GM18505 (cell line): ENCODE measurements around the gene MACC1.
A peak's percentile ranks its signal among the peaks of the same experiment; 100 is the strongest.

Experiments
- ATAC-seq: cut with Tn5 transposase; IDR thresholded peaks from one replicate; pipeline ENCODE4 v1.9.1; 2021; ENCODE audit not compliant: unreplicated experiment
- POLR2A ChIP-seq: IDR thresholded peaks from 4 replicates; pipeline ENCODE4 v1.6.1; 2011; ENCODE audit warnings: borderline replicate concordance; ENCODE audit not compliant: insufficient read depth, insufficient read length; ENCODE audit errors: extremely low read depth

MACC1 gene

DNA sequence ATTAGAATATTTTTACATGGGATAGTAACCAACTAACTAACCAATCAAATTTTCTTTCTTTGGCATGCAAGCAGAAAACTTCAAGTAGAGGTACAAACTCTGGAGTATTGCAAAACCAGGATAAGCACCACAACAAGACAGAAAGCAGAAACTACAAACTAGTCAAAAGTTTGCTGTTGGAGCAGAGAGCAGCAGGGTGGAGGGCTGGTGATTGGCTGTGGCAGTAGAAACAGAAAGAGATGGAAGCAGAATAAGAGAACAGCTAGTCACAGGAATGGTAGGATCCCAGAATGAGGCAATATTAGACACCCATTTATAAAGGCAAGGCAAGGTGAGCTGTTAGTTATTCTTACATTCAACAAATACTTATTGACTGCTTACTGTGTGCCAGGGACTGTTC is 6.8 kb upstream of the MACC1 start:
- no peak for ATAC-seq
- TF ChIP-seq POLR2A: no peak

DNA sequence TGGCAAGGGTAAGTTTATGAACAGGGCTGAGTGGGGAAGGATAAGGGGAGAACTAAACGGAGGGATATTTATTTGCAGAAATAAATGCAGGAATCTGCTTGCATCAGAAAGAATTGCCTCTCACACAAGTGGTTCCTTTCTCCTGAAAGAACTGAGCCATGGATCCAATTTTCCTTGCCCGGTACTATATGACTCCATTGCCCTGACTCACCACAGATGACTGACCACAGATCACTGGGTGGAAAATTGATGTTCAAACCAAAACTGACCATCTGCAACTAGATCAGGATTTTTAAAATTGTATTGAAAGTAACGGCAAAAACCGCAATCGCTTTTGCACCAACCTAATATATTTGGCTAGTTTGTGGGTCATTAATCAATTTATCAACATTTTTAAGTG is 6.2 kb upstream of the MACC1 start:
- TF ChIP-seq POLR2A: no peak
- no peak for ATAC-seq

DNA sequence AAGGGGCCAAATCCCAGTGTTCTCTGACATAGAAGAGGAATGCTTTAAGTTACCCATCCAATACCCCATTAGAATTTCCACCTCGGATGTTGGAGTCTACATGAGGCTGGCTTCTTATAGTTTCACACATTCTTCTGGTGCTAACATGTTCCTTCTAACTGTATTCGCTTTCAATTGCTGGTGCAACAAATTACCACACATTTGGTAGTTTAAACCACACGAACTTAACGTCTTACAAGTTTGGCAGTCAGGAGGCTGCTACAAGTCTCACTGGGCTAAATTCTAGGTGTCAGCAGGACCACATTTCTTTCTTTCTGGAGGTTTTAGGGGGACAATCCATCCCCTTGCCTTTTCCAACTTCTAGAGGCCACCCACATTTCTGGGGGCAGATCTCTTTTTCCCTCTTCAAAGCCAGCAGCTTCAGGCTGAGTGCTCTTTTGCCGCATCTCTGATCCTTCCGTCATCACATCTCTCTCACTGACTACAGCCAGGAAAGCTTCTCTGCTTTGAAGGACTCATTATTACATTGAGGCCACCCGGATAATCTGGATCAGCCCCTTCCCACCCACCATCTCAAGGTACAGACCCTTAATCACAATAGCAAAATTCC is 5.1 kb upstream of the MACC1 start:
- ATAC-seq: no peak
- no peak for TF ChIP-seq POLR2A

DNA sequence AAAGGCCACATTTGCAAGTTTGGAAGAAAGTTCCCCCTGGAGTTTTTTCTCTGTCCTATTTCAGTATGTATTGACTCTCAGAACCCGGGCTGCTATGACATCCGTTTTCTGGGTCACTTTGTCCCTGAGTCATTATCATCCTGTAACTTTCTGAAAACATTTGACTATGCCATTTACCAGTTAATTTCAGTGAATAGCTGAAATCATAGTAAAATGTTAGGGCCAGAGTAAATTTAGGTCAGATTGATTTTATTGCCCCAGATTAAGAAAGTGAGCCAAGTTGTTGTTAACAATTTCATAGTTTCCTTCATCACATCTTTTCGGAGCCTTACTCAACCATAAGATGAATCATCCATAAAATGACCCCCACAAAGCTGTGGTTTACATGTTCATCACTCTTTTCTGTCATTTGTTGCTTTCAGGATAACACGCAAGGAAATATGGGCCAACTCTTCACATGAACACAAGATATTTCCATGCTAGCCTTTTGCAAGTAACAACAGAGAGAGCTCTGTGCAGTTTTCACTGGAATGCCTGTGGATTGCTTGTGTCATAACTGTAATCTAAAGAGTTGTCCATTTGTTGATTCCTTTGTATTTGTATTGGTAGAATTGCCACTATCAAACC is 3.9 kb upstream of the MACC1 start:
- no peak for TF ChIP-seq POLR2A
- ATAC-seq: no peak

DNA sequence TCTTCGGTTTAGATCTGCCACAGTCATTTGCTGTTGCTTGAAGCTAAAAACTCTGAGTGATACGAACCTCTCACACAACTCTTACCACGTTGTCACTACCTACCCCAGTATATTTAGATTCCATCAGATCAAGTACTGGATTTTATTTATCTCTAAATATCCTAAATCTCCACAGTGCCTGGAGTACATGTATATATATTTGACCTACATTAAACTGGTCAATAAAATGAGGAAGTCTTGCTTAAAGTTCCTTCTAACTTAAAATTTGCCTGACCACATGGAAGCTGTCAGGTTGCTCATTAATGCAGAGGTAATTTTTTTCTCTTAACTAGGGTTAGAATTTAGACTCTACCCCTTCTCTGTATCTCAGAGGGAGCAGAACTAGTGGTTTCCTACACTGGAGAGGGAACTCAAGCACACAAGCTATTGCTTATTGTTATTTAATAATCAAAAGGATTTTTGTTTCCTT is 3.1 kb upstream of the MACC1 start:
- TF ChIP-seq POLR2A: no peak
- peak; percentile 14 for ATAC-seq

DNA sequence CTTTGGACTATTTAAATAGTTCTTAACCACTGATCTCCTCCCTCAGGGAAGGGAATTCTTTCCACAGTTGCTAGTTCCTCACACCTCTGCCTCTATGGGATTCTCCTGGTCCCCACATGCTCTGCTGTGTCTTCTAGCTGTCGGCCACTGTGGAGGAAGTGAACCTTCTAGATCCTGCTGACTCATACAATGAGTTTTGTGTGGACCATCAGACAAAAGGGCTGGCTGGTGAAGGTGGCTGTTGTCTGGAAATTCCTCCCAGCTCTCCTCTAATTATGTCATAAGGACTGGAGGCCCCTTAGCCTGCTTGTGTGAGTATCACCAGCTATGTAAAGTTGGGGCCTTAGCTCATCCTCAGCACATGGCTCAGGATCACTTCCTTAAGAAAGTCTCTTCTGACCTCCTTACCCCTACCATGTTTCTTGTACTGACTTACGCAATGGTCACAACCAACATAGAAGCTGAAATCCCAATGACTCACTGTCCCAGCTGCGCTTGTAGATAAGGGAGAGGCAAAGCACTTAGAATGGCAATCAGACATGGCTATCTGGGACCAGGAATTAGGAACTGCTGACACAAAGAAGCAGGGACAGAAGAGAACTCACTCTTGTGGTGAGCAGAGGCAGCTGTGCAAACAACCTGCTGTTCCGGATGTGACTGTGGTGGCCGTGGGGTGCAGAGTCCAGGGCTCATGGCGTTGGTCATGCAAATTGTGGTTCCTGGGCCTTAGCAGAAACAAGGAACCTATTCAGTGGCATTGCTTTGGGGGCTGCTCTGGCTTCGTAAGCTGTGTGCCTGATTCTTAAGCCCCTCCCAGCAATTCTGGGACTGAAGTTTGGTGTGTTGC is 2.5 kb upstream of the MACC1 start:
- TF ChIP-seq POLR2A: peak; percentile 77
- ATAC-seq: peak; percentile 80

DNA sequence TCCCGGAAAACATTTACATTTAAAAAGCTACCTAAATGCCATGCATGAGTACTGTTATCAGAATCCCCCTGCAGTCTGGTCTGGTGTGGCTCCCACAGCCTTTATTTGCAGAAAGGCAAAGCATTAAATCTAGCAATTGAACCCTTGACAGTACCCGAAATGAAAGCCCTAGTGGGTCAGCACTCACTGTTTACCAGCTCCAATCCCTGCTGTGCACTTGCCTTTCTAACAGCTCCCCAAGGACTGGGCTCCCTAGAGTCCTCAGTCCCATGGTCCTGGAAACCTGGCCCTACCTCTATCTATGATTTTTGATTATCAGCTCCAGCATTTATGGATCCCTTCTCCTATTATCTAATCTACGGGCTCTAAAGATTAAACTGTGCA is 1.9 kb upstream of the MACC1 start:
- TF ChIP-seq POLR2A: no peak
- ATAC-seq: no peak

DNA sequence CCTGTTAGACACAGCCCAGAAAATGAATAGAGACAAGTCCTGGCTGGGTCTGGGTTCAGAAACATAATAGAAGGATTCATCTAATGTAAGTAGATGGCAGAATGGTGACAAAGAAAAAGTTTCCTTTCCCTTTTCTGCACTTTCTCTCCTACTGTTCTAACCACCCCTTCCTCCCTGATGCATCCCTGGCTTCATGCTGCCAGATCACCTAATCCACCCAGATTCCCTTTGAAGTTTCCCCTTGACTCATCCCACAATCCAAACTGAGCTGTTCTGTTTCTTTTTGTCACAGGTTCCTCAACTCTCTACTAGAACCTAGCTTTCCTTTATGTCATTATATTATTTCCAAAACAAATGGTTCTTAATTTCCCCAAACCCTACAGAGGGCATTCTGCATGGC is 1.1 kb upstream of the MACC1 start:
- no peak for ATAC-seq
- TF ChIP-seq POLR2A: no peak

DNA sequence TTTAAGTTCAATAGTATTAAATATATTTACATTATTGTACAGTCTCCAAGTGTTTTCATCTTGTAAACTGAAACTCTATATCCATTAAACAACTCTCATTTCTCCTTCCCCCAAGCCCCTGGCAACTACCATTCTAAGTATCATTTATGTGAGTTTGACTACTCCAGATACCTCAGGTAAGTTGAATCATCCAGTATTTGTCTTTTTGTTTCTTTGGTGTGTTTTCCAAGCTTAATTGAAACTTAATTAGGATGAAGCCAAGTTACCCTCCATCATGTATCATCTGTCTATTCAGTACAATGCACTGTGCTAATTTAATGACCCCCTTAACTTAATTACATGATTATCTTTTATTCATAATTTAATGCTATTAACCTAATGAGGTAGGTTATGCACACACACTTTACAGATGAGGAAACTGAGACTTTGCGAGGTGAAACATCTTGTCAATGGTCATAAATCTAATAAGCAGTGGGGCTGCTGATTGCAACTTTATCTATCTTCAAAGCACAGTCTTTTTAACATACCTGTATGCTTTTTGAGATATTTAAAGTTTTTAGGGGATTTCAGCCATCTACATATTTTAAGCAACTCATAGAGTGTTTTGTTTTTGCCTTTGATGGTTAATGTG is 663 bp downstream of the MACC1 start:
- ATAC-seq: no peak
- TF ChIP-seq POLR2A: no peak

DNA sequence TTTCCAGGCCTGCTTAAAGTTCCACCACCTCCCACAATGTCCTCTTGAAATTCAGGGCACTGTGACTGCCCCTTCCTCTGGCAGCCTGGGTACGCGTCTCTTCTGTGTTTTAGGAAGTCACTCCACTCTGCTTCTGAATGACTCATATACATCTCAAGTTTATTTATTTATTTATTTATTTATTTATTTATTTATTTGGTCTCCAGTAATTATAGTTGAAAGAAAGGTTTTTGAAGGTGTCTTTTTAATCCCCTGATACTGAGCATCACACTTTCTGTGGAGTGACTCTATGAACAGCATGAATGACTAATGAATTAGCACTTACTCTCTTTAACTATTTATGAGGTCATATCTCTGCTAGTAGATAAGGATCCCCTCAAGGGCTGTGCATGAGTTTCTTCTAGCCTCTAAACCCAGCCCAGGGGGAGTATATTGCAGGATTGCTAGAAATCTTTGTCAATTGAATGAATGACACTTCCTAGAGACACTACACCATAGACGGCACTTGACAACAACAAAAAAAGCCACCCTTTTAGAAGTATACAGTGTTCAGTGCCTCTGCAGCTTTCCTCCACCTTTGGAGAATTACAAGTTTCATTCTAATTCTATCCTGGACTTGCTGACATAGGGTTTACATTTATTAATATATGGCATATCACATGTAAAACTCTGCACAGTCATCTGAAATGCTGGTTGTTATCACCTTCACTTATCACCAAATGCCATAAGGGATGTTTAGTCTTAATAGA is 2.1 kb downstream of the MACC1 start:
- no peak for TF ChIP-seq POLR2A
- ATAC-seq: no peak

DNA sequence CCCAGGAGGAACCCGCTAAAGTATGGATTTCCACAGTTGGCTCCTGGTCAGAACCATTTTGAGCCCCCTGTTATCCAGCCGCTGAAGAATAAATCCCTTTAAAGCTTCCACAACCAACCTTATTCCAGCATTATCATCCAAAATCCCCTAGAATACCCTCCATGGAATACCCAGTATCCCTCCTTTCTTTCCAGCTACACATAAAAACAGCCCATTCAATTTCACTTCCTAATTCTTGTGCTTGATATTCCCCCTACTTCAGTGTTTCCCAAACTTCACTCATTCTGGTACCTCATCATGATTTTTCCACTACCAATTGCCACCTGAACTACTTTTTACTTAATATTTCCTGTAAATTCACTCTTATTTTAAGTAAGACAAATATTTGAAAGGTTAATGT is 3.1 kb downstream of the MACC1 start:
- TF ChIP-seq POLR2A: no peak
- ATAC-seq: no peak

DNA sequence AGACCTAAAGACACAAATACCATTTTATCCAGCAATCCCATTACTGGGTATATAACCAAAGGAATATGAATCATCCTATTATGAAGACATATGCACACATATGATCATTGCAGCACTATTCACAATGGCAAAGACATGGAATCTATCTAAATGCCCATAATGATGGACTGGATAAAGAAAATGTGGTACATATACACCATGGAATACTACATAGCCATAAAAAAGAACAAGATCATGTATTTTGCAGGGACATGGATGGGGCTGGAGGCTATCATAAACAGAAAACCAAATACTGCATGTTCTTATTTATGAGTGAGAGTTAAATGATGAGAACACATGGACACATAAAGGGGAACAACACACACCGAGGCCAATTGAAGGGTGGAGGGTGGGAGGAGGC is 3.8 kb downstream of the MACC1 start:
- no peak for ATAC-seq
- TF ChIP-seq POLR2A: no peak

DNA sequence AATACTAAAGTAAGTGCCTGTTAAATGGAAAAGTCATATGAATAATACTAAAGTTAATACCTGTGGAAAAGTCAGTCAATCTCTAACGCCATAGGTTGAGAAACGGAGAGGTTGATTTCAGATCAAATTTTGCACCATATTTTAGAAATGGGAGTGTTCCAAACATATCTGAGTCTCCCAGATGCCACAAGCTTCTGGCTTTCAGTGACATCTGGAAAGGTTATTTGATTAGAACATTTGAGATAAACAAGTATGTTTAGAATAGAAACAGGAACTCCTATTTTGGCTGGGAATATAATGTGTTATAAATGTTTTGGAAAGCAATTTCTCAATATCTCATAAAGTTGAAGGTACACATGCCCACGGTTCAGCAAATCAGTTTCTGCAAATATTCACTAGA is 5.8 kb downstream of the MACC1 start:
- ATAC-seq: no peak
- TF ChIP-seq POLR2A: no peak
